Ishikawa (cell line): Measurements from ENCODE around the gene DPM3.
A peak's percentile ranks its signal among the peaks of the same experiment; 100 is the strongest.

Source experiments
- CEBPB ChIP-seq: IDR thresholded peaks from 2 replicates; pipeline ENCODE4 v1.6.1; 2012
- CREB1 ChIP-seq: IDR thresholded peaks from 2 replicates; pipeline ENCODE4 v1.6.1; 2012; ENCODE audit warnings: low read depth
- EGR1 ChIP-seq: IDR thresholded peaks from 2 replicates; pipeline ENCODE4 v1.6.1; 2012
- EP300 ChIP-seq: IDR thresholded peaks from 2 replicates; pipeline ENCODE4 v1.6.1; 2012; ENCODE audit warnings: borderline replicate concordance
- FOXM1 ChIP-seq: IDR thresholded peaks from 2 replicates; pipeline ENCODE4 v1.6.1; 2012; ENCODE audit warnings: low read depth, borderline replicate concordance
- NFIC ChIP-seq: IDR thresholded peaks from 2 replicates; pipeline ENCODE4 v1.6.1; 2012
- RAD21 ChIP-seq: IDR thresholded peaks from 2 replicates; pipeline ENCODE4 v1.6.1; 2012; ENCODE audit warnings: low read depth
- REST ChIP-seq: IDR thresholded peaks from 2 replicates; pipeline ENCODE4 v1.6.1; 2012; ENCODE audit warnings: low read depth, mild to moderate bottlenecking
- TAF1 ChIP-seq: IDR thresholded peaks from 2 replicates; pipeline ENCODE4 v1.6.1; 2012; ENCODE audit warnings: low read depth, mild to moderate bottlenecking
- TCF12 ChIP-seq: IDR thresholded peaks from 2 replicates; pipeline ENCODE4 v1.6.1; 2012; ENCODE audit warnings: low read depth
- TEAD4 ChIP-seq: IDR thresholded peaks from 2 replicates; pipeline ENCODE4 v1.6.1; 2012
- USF1 ChIP-seq: IDR thresholded peaks from 2 replicates; pipeline ENCODE4 v1.6.1; 2012
- YY1 ChIP-seq: IDR thresholded peaks from 2 replicates; pipeline ENCODE4 v1.6.1; 2012; ENCODE audit warnings: low read depth
- ZBTB7A ChIP-seq: IDR thresholded peaks from 2 replicates; pipeline ENCODE4 v1.6.1; 2012; ENCODE audit warnings: low read depth
- TF ChIP-seq, protein P1 (sequence below): IDR thresholded peaks from 2 replicates; pipeline ENCODE4 v1.6.1; 2012

DPM3 gene

GRCh38 chr1:155179112-155180031, 39.0 kb upstream of the DPM3 start:
- TF ChIP-seq ZBTB7A (no peak), TAF1 (no peak), USF1 (no peak), FOXM1 (no peak), REST (no peak), YY1 (no peak), EP300 (no peak), TEAD4 (no peak), EGR1 (no peak), RAD21 (no peak), CEBPB (no peak), NFIC (no peak), CREB1 (no peak)
- TF ChIP-seq, protein P1, sequence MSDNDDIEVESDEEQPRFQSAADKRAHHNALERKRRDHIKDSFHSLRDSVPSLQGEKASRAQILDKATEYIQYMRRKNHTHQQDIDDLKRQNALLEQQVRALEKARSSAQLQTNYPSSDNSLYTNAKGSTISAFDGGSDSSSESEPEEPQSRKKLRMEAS: no peak

GRCh38 chr1:155178441-155179111, 38.2 kb upstream of the DPM3 start:
- TF ChIP-seq CEBPB (peak; percentile 57), YY1 (no peak)

- no peak for TF ChIP-seq EGR1
- TF ChIP-seq FOXM1: no peak
- no peak for TF ChIP-seq ZBTB7A
- TF ChIP-seq USF1: no peak
- no peak for TF ChIP-seq CEBPB
These were observed 37.6 kb upstream of the DPM3 start for GRCh38 chr1:155177918-155178281.

DNA sequence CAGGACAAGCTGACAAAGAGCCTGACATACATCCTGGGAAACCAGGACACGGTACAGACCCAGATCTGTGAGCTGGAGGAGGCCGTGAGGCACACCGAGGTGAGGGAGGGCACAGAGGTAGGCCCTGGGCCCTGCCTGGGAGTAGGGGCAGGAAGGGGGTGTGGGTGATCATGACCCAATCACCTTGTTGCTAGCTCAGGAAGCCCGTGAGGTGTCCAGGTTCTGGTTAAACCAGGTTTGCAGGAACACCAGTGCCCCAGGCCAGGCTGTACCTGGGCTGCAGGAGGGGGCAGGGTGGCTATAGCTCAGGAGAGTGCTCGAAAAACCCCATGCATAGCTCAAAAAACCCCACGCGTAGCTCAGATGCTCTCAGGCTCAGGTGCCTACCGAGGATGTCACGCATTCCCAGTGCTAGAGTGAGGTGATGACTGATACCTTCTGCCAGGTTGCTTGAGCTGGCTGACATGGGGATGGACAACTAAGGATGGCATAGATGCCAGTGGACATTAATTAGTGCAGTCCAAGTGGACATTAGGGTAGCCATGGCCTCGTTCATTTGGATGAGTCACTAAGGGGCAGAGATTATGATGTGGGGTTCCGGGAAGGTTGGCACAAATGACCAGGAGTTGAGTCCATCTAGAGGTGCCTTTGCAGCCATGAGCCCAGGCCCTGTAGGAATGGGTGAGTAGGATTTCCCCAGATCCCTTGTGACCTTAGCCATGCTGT, 37.0 kb upstream of the DPM3 start:
- TF ChIP-seq NFIC (no peak), USF1 (no peak)

DNA sequence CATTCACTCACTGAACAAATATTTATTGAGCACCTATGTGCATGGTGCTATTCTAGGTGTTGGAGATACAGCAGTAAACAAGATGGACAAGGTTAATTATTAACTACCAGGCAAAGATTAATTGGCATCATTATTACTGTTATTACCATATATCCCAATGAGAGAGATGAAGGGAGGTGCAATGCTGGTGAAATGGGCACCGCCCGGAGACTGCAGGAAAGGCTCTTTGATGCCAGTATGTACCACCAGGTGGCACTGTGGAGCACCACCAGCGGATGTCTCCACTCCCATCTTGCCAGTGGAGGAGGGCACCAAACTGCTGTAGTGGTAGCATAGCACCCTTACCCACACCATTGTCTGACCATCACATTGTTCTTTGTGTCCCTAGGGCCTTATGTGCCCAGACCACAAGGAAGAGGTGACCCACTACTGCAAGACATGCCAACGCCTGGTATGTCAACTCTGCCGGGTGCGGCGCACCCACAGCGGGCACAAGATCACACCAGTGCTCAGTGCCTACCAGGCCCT, 36.3 kb upstream of the DPM3 start:
- no peak for TF ChIP-seq EGR1
- no peak for TF ChIP-seq CREB1
- TF ChIP-seq YY1: peak; percentile 49; the same call in 1 of the 2 replicates
- TF ChIP-seq RAD21: peak; percentile 69
- TF ChIP-seq, protein P1: no peak

DNA sequence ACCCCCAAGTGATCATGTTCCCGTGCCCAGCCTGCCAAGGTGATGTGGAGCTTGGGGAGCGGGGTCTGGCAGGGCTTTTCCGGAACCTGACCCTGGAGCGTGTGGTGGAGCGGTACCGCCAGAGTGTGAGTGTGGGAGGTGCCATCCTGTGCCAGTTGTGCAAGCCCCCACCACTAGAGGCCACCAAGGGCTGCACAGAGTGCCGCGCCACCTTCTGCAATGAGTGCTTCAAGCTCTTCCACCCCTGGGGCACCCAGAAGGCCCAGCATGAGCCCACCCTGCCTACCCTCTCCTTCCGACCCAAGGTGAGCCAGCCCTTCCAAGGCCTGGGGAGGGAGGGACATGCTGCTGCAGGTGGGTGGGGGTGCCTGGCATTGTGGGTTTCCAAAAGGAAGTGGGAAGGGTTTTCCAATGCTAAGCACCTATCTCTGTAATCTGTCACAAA, 35.6 kb upstream of the DPM3 start:
- no peak for TF ChIP-seq FOXM1
- no peak for TF ChIP-seq RAD21
- TF ChIP-seq TCF12: no peak
- TF ChIP-seq EGR1: no peak
- no peak for TF ChIP-seq USF1
- no peak for TF ChIP-seq REST
- no peak for TF ChIP-seq TAF1
- TF ChIP-seq YY1: no peak
- no peak for TF ChIP-seq ZBTB7A
- no peak for TF ChIP-seq NFIC
- TF ChIP-seq EP300: no peak
- no peak for TF ChIP-seq TEAD4
- no peak for TF ChIP-seq CEBPB
- TF ChIP-seq CREB1: no peak
- TF ChIP-seq, protein P1: no peak
